HG03025 (cell line): ENCODE results near the gene MAGEA3.
"Not testable (repeated sequence)": the region's sequence is repeated elsewhere in the genome, so short reads cannot be mapped to it uniquely, and the experiment has no call there.

Source experiments
- ATAC-seq: cut with Tn5 transposase; IDR thresholded peaks from one replicate; pipeline ENCODE4 v1.9.1; 2021; ENCODE audit warnings: mild to moderate bottlenecking, moderate library complexity; ENCODE audit not compliant: unreplicated experiment, low FRiP score

MAGEA3 gene

DNA sequence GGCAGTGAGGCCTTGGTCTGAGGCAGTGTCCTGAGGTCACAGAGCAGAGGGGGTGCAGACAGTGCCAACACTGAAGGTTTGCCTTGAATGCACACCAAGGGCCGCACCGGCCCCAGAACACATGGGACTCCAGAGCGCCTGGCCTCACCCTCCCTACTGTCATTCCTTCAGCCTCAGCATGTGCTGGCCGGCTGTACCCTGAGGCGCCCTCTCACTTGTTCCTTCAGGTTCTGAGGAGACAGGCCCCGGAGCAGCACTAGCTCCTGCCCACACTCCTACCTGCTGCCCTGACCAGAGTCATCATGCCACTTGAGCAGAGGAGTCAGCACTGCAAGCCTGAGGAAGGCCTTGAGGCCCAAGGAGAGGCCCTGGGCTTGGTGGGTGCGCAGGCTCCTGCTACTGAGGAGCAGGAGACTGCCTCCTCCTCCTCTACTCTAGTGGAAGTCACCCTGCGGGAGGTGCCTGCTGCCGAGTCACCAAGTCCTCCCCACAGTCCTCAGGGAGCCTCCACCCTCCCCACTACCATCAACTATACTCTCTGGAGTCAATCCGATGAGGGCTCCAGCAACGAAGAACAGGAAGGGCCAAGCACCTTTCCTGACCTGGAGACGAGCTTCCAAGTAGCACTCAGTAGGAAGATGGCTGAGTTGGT, 37.4 kb downstream of the MAGEA3 start:
- no peak for ATAC-seq

DNA sequence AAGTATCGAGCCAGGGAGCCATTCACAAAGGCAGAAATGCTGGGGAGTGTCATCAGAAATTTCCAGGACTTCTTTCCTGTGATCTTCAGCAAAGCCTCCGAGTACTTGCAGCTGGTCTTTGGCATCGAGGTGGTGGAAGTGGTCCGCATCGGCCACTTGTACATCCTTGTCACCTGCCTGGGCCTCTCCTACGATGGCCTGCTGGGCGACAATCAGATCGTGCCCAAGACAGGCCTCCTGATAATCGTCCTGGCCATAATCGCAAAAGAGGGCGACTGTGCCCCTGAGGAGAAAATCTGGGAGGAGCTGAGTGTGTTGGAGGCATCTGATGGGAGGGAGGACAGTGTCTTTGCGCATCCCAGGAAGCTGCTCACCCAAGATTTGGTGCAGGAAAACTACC, 37.9 kb downstream of the MAGEA3 start:
- not testable (repeated sequence) for ATAC-seq

- ATAC-seq, result no peak
Measured at GRCh38 chrX:152738560-152738959, 40.0 kb downstream of the MAGEA3 start.
